Measurements from ENCODE around the gene CD247. TPM values are rescaled to one million over a fixed set of nuclear protein-coding genes. Genes with fewer than 3 reads are reported as not detected.

Gene CD247
- total and polyA plus RNA-seq, 9 of the 15 experiments (the other 6 are each of a cell fraction or from before 2014, with no cell fraction given), result 0.08 to 0.42 (median 0.28) TPM; not detected in 5

- TF ChIP-seq RREB1 (CRISPR knock-in tag; IDR thresholded peaks at IDR 0.05) (no peak), KDM5B (IDR thresholded peaks at IDR 0.05; ENCODE audit: insufficient replicate concordance, low read depth, low read length) (no peak), ADNP (tag; IDR thresholded peaks at IDR 0.05) (no peak), ZNF717 (CRISPR knock-in tag; IDR thresholded peaks at IDR 0.05) (no peak), ZNF134 (CRISPR knock-in tag; conservative IDR thresholded peaks at IDR 0.05) (no peak), GATAD2A (IDR thresholded peaks at IDR 0.05) (no peak)
These were observed 49.3 kb upstream of the CD247 start (continued) for GRCh38 chr1:167567663-167568062.

- Histone ChIP-seq H3K27ac (ENCODE audit: extremely low read depth, low read depth, low read length) (no peak overlapping the region), H3K9me3 (replicated peaks; ENCODE audit: control insufficient read depth, insufficient read depth, low read depth, low read length) (no peaks in the 10 kb centered on the region), H3K4me2 (ENCODE audit: insufficient read depth, low read length) (no peak overlapping the region), H3K36me3 (ENCODE audit: control insufficient read depth, insufficient read depth, low read length) (no peaks in the 10 kb centered on the region), H3K4me1 (replicated peaks in 1 of 2; ENCODE audit: control insufficient read depth in 2 of 2, insufficient read depth in 2 of 2, low read length in 2 of 2) (peaks cover 18 to 25% of the 10 kb centered on the region in 2 experiments), H3K79me2 (ENCODE audit: control insufficient read depth, insufficient read depth, low read length) (no peaks in the 10 kb centered on the region), H3K9ac (ENCODE audit: insufficient read depth in 1 of 2, low read depth in 2 of 2, low read length in 2 of 2) (no peak overlapping the region), H3K27me3 (ENCODE audit: control insufficient read depth in 2 of 2, insufficient read depth in 2 of 2, low read length in 2 of 2) (no peaks in the 10 kb centered on the region), H2AFZ (ENCODE audit: low read depth, low read length) (peak overlapping the region; percentile 21), H4K20me1 (replicated peaks; ENCODE audit: control insufficient read depth, insufficient read depth, low read length) (no peaks in the 10 kb centered on the region), H3K9me1 (ENCODE audit: control insufficient read depth, insufficient read depth, low read length) (no peaks in the 10 kb centered on the region), H3K4me3 (no peak overlapping the region)
- FAIRE-seq, result no peak
- no peak for DNase-seq (ENCODE audit: extremely low read depth in 1 of 4, low spot score in 3 of 4)
- 49% methylated on average over 3 of the region's 3 CpGs for WGBS (ENCODE audit: insufficient coverage, low coverage, missing lambda C conversion rate)
- in situ Hi-C loops (cut with MboI), result no loop called here
- ATAC-seq, result no peak
- CTCF ChIA-PET (ENCODE audit: low intra/inter-chr PET ratio), result no interaction called here
- BruUV-seq (replicated peaks), result no TSS peak
- TF ChIP-seq SNRNP70 (optimal IDR thresholded peaks at IDR 0.05; ENCODE audit: low read depth, low read length) (no peak), XRCC5 (IDR thresholded peaks at IDR 0.05; ENCODE audit: low read depth, low read length) (no peak), RBBP5 (IDR thresholded peaks at IDR 0.05; ENCODE audit: borderline replicate concordance, insufficient read depth, low read length, poor library complexity, severe bottlenecking) (no peak), ZNF436 (CRISPR knock-in tag; IDR thresholded peaks at IDR 0.05) (no peak)
- POLR2A ChIA-PET, result no interaction called here
- intact Hi-C loops (cut with micrococcal nuclease), result no loop called here
These were observed 48.4 kb upstream of the CD247 start for GRCh38 chr1:167566766-167567165.
